Cortex of kidney (tissue), 1 donor: ENCODE data around the gene TLE2.
"Not testable (repeated sequence)": the region's sequence is repeated elsewhere in the genome, so short reads cannot be mapped to it uniquely, and the experiment has no call there.

ENCODE experiments used
- DNase-seq: peaks from one replicate; lab custom pipeline; 2025; lab: John Stamatoyannopoulos, UW

The TLE2 gene

DNA sequence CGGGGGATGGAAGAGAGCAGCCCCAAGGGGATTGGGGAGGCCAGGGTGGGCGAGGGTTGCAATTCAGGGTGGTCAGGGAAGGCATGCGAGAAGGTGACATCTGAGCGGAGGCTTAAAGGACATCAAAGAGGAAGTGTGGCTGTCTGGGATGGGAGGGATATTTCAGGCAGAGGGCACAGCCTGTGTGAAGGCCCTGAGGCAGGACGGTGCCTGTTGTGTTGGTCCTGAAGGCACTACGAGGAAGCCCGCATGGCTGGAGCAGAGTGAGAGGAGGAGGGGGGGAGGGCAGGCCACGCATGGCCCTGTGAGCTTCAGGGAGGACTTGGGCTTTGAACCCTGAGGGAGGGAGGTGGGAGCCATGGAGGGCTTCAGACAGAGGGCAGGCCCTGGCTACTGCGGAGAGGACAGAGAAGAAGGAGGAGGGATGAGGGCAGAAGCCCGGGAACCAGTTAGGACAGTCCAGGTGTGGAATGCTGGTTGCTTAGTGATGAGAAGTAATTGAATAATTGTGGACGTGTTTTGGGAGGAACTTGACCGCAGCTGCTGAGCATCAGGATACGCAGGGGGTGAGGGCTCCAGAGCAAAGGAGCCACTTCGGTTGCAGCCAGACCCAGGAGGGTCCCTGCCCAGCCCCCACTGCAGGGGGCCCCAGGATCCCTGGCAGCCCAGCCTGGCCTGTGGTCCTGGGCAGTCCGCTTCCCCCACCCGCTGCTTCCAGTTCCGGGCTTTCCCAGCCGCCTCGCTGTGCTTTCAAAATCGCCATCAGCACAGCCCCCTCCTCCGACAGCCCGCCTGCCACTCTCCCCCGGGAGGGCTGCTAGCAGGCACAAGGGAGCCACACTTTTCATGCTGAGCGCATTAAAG lies 45.5 kb downstream of the TLE2 start:
- DNase-seq: no peak

DNA sequence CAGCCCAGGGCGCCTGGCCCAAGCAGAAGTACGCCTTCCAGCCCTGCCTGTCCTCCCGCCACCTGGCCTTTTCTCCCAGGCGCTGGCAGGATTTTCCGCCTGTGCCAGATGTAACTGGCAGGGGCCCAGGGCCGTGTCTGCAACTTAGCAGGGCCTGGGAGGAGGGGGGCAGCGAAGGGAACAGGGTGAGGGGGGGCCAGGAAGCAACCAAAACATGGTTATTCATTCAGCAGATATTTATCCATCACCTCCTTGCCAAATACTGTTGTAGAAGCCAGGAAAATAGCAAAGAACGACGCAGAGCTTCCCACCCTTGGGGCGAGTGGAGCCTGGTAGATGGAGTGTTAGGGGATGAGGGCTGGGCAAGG lies 46.1 kb downstream of the TLE2 start:
- DNase-seq: no peak

DNA sequence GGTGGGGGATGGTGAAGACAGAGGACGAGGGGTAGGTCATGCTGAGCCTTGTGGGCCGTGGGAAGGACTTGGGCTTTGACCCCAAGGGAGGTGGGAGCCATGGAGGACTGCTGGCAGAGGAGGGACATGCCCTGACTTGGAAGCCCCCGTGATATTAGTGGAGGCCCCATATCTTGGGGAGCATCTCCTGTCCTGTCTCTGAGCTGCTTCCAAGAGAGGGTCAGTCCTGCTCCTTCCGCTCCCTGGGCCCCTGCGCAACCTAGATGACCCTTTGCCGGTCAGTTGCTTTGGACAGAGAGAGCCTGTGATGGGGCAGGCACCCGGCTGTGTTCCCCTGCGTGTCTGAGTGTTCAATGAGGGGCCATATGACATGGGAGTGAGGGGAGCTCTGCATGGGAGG lies 46.5 kb downstream of the TLE2 start:
- DNase-seq: no peak

DNA sequence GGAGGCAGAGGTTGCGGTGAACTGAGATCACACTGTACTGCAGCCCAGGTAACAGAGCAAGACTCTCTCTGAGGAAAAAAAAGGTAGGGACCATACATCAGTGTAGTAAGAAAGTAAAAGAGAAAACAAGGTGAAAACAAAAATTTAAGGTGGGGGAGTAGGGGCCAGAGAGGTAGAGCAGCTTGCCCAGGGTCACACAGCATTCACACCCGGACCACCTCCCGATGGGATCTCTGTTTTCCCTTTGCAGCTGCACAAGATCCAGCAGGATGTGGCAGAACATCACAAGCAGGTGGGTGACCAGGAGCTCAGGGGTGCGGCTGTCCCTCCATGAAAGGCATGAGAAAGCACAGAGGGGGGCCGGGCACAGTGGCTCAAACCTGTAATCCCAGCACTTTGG lies 47.2 kb downstream of the TLE2 start:
- no peak for DNase-seq

DNA sequence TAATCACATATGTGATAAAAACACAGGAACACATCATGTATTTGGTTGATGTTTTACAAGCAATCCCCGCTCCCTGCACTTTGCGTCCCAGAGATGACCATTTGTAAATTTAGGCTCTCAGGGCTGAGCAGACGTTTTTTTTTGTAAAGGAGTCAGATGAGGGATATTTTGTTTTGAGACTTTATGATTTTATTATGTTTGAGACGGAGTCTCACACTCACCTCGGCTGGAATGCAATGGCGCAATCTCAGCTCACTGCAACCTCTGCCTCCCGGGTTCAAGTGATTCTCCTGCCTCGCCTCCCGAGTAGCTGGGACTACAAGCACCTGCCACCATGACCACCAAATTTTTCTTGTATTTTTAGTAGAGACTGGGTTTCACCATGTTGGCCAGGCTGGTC lies 50.3 kb downstream of the TLE2 start:
- no peak for DNase-seq

DNA sequence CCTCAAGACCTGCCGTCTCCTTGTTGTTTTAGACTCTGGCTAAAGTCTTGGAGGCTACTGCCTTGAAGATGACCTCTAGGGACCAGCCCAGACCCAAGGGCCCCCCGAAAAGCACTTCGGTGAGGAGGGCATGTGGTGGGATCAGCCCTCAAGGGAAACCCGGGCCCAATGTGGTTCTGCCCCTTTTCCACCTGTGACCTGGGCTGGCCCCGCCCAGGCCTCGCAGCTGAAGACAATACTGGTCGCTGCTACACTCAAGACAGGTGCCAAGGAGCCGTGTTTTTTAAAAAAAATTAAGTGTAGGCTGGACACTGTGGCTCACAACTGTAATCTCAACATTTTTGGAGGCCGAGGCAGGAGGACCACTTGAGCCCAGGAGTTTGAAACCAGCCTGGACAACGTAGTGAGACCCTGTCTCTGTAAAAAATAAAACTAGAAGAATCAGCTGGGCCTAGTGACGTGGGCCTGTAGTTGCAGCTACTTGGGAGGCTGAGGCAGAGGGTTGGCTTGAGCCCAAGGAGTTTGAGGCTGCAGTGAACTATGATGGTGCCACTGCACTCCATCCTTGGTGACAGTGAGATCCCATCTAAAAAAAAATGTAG lies 50.8 kb downstream of the TLE2 start:
- DNase-seq: no peak

DNA sequence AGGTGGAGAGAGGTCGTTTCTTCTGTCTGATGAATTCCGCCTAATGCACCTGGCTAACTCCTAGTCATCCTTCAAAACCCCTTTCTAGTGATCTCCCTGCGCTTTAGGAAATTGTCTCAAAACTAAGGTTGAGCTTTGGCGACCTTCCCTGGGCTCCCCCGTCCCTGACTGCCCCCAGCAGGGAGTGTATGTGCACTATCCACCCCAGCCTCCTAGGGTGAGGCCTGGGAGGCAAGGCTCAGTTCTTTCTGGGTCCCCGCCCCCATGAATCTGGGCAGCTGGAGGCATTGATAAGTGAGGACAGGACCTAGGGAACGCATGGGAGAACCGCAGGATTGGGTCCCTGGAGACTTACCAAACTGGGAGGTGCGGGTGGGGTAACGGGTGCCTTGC lies 51.3 kb downstream of the TLE2 start:
- DNase-seq: no peak

DNA sequence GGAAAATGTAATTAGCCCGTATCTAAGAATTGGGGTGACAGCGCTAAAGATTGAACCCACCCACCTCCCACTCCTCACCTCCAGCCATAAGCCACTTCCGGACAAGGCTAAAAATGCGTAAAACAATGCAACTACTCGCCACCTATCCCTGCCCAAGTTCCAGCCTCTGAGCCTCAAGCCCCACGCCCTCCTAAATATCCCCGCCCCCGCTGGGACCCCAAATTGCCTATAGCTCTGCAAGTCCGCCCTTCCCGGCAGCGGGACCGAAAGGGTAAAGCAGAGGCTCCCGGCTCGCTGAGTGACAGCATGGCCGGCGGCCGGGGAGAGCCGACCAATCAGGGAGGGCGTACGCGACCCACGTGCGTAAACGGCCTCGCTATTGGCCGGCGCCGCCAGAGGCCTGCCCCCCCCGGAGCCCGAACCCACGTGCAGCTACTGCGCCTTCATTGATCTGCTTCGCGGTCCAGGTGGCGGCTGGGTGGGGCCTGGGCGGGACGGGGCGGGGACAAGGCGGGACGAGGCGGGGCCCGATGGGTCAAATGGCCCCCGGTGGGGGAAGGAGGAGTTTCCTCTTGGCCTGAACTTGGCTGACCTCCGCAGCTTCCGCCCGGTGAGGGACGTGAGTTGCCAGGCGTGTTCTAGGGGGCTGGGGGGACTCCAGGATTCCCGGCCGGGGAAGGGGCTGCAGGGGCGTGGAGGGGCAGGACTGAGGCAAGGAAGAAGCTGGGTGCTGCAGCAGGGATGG lies 51.9 kb downstream of the TLE2 start, which contains the start of gene TLE6:
Gene TLE6 (plus strand): TSS at position 564 of the 745 bp plus-strand sequence. CDS start 670 bp downstream, outside the sequence.
- peak; percentile 66 for DNase-seq

DNA sequence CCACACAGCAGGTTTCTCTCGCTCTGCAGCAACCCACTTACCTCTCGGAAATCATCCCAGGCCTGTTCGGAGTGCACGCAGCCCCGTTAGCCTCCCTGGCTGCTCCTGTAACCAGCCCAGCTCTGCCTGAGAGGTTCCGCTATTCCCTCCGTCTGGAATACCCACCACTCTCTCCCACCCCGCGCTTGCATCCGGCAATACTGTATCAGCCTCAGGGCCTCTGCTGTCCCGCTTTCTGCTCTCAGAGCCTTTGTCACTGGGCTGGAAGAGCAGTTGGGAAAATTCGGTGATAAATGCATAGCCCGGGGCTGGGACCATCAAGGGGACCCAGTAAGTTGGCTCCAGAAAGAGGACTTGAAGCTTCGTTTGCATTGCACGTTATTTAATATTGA lies 52.5 kb downstream of the TLE2 start:
- DNase-seq: no peak

DNA sequence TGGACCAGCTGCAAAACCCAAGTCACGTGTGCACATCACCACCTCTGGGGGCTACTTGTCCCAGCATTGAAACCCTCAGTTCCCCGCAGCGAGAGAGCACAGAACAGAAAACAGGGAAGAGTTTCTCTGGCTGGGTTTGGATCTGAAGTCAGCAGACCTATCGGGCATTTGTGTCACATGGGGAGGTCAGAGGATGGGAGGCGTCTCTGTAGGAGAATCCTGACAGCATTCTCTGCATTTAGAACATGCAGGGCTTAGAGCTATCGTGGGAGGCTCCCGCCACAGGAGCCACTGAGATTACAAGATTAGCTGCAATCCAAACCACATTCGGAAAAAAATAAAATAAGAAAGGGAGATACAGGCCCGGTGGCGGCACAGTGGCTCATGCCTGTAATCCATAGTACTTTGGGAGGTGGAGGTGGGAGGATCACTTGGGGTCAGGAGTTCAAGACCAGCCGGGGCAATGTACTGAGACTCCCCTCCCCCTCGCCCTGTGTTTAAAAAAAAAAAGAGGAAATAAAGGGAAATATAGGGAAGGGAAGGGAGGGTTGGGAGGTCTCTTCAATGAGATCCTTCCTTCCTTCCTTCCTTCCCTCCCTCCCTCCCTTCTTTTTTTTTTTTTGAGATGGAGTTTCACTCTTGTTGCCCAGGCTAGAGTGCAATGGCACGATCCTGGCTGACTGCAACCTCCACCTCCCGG lies 54.6 kb downstream of the TLE2 start:
- no peak for DNase-seq

DNA sequence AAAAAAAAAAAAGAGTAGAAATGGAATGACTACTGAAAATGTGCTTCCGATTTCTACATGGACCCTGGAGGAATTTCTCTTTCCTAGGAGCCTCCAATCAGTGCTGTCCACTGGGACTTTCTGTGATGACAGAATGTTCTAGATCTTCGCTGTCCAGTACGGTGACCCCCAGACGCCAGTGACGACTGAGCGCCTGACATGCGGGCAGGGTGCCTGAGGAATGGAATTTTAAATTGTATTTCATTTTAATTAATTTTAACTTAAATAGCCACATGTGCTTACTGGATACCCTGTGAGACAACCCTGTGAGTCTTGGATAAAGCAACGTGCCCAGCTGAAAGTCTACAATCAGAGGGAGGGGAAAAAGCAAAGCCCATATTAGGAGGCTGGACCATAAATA lies 55.9 kb downstream of the TLE2 start:
- DNase-seq: no peak

DNA sequence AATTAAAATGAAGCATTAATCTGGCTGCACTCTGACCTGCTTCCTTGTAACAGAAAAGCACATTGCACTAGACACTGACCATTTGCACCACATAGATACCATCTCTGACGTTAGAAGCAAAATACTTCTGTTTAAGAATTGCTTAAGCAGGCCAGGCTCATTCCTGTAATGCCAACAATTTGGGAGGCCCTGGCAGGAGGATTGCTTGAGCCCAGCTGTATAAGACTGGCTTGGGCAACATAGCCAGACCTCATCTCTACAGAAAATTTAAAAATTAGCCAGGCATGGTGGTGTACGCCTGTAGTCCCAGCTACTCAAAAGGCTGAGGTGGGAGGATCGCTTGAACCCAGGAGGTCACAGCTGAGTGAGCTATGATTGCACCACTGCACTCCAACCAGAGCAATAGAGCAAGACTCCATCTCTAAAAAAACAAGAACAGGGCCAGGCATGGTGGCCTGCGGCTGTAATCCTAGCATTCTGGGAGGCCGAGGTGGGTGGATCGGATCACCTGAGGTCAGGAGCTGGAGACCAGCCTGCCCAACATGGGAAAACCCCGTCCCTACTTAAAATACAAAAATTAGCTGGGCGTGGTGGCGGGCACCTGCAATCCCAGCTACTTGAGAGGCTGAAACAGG lies 58.8 kb downstream of the TLE2 start:
- no peak for DNase-seq

DNA sequence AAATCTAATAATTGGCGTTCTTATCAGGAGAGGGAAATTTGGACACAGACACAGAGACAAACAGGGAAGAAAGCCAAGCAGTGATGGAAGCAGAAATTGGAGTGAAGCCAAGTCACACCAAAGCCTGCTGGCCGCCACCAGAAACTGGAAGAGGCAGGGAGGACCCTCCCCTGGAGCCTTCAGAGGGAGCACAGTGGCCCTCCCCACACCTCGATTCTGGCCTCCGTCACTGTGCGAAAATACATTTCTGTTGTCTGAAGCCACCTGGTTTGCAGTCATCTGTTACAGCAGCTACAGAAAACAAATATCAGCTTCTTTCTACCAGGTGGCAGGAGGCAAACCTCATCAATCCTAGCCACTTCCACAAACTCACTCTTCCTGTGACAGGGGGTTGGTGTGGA lies 60.0 kb downstream of the TLE2 start:
- no peak for DNase-seq

DNA sequence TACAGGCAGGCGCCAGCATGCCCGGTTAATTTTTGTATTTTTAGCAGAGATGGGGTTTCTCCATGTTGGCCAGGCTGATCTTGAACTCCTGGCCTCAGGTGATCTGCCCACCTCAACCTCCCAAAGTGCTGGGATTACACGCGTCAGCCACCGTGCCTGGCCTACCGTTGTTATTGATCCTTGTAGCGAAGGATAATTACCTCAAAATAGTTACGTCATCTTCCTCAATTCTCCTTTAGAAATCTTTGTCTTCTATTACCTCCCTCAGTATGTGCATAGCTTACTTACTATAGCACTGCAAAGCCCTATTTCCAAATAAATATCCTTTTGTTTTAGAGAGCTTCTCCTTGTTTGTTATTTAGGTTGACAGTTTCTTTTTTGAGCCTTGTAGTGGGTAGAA lies 61.1 kb downstream of the TLE2 start:
- no peak for DNase-seq

DNA sequence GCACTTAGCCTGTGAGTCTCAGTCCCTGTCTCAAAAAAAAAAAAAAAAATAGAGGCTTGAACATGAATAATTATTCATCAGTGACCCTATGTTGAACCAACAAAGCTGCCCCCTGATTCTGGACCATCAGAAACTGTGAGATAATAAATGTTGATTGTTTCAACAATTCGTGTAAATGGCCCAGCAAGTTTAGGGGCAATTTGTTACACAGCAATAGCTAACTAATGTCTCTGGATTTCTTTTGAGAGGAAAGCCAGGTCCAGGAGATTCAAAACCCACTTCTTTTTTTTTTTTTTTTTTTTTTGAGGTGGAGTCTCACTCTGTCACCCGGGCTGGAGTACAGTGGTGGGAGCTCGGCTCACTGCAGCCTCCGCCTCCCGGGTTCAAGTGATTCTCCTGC lies 64.2 kb downstream of the TLE2 start:
- DNase-seq: no peak

DNA sequence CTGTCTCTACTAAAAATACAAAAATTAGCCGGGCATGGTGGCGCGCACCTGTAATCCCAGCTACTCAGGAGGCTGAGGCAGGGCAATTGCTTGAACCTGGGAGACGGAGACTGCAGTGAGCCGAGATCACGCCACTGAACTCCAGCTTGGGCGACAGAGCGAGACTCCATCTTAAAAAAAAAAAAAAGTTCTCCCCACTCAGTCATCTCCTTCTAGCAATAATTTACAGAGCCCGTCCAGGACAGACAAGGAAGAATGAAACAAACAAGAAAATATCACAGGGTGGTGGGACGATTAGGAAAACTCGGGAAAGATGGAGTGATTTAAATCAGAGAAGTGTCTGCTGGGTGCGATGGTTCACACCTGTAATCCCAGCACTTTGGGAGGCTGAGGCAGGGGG lies 65.4 kb downstream of the TLE2 start:
- not testable (repeated sequence) for DNase-seq

DNA sequence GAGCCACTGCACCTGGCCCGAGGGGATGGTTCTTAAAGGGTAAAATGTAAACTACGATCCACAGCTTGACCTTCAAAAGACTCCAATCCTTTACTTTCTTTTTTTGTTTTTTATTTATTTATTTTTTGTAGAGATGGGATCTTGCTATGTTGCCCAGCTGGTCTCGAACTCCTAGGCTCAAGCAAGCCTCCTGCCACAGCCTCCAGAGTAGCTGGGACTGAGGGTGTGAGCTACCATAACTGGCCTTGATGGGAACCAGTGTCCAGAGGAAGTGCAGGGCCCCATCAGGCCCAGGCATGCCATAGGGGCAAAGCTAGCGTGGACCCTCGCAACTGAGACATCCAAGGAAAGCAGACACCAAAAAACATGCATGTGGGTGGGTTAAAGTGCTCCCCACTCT lies 66.0 kb downstream of the TLE2 start:
- DNase-seq: no peak

DNA sequence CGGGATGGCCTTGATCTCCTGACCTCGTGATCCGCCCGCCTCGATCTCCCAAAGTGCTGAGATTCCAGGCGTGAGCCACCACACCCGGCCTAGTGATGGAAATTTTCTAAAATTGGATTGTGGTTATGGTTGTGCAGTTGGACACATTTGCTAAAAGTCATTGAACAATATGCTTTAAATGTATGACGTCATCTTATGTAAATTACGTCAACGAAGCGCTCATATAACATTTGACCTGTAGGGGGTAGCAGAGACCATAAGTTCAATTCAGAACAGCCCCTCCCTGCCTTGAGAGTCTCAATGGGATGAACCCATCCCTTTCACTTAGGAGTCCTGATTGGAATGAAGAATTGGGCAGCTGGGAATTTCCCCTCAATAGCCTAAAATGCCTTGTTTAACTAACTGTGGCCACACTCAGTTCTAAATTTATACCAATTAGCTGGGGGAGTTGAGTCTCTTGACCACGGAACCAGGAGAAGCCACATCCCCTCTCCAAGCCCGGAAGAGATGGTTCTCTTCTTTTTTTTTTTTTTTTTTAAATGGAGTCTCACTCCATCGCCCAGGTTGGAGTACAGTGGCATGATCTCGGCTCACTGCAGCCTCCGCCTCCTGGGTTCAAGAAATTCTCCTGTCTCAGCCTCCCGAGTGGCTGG lies 66.9 kb downstream of the TLE2 start:
- no peak for DNase-seq

DNA sequence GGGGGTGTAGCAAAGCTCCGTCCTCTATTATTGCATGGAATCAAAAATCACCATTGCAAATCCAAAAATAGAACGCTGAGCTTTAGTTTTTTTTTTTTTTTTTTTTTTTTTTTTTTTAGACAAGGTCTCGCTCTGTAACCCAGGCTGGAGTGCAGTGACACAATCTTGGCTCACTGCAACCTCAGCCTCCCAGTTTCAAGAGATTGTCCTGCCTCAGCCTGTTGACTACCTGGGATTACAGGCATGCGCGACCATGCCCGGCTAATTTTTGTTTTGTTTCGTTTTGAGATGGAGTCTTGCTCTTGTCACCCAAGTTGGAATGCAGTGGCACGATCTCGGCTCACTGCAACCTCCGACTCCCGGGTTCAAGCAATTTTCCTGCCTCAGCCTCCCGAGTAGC lies 69.0 kb downstream of the TLE2 start:
- DNase-seq: no peak

DNA sequence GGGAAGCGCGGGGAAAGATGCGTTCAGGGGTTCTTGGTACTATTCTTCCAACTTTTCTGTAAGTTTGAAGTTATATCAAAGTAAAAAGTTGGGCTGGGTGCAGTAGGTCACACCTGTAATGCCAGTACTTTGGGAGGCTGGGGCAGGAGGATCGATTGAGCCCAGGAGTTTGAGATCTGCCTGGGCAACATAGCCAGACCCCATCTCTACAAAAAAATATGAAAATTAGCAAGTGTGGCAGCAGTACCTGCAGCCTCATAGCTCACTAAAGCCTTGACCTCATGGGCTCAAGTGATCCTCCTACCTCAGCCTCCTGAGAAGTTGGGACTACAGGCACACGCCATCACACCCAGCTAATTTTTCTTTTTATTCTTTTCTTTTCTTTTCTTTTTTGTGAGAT lies 71.9 kb downstream of the TLE2 start:
- DNase-seq: no peak

DNA sequence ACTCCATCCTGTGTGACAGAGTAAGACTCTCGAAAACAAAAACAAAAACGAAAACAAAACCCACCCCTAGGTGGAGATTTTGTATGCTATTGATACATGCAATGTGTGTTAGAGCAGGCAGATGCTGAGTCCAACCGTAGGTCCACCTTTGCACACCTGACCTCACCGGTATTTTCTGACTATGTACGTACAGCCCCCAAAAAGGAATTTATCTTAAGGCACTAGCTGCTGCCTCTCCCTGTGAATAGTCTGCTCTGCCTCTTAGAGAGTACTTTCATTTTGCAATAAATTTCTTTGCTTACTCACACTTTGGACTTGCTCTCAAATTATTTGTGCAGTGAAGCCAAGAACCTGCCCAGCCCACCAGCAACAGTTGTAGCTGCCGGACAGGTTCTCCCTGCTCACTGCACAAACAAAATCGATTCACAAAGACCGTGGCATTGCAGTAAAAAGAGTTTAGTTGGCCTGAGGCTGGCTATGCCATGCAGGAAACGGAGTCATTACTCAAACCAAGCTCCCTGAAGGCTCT lies 76.1 kb downstream of the TLE2 start:
- no peak for DNase-seq
